ENCODE results near the gene CLCN5. TPM values are rescaled to one million over a fixed set of nuclear protein-coding genes. Genes with fewer than 3 reads are reported as not detected.

CLCN5 gene
- total and polyA plus RNA-seq, 2 donors: 1.6 to 2.6 TPM

GRCh38 chrX:50117476-50117875 lies 195.1 kb downstream of the CLCN5 start:
- WGBS: 16% methylated on average over 3 of the region's 3 CpGs
- Histone ChIP-seq H3K27me3 (ENCODE audit: control insufficient read depth in 2 of 2, insufficient read depth in 1 of 2, low read length in 1 of 2) (no peaks in the 10 kb centered on the region), H3K4me1 (ENCODE audit: control insufficient read depth in 2 of 2, insufficient read depth in 2 of 2, low read length in 2 of 2) (no peaks in the 10 kb centered on the region), H3K4me3 (ENCODE audit: low read length in 2 of 2) (no peak overlapping the region), H3K36me3 (ENCODE audit: control insufficient read depth in 2 of 2, insufficient read depth in 2 of 2, low read length in 1 of 2) (no peaks in the 10 kb centered on the region), H3K27ac (ENCODE audit: low read depth in 1 of 2, low read length in 1 of 2) (no peak overlapping the region), H3K9me3 (ENCODE audit: control insufficient read depth in 2 of 2, insufficient read depth in 1 of 2, low read length in 1 of 2) (no peaks in the 10 kb centered on the region)
- DNase-seq (ENCODE audit: low read depth in 6 of 9, low spot score in 9 of 9): peak in 1 of 9 donors; percentile 5

- H3K27me3 ChIP-seq (ENCODE audit: control insufficient read depth in 2 of 2, insufficient read depth in 1 of 2, low read length in 1 of 2): no peaks in the 10 kb centered on the region
- H3K36me3 ChIP-seq (ENCODE audit: control insufficient read depth in 2 of 2, insufficient read depth in 2 of 2, low read length in 1 of 2): no peaks in the 10 kb centered on the region
- H3K4me1 ChIP-seq (ENCODE audit: control insufficient read depth in 2 of 2, insufficient read depth in 2 of 2, low read length in 2 of 2): no peaks in the 10 kb centered on the region
- no peak overlapping the region for H3K27ac ChIP-seq (ENCODE audit: low read depth in 1 of 2, low read length in 1 of 2)
- H3K4me3 ChIP-seq (ENCODE audit: low read length in 2 of 2): no peak overlapping the region
- WGBS: 90% methylated on average over 1 of the region's 1 CpG
- DNase-seq (ENCODE audit: low read depth in 6 of 9, low spot score in 9 of 9): no peak
- H3K9me3 ChIP-seq (ENCODE audit: control insufficient read depth in 2 of 2, insufficient read depth in 1 of 2, low read length in 1 of 2): no peaks in the 10 kb centered on the region
These were observed 203.1 kb downstream of the CLCN5 start for GRCh38 chrX:50125480-50125879.

- H3K27ac ChIP-seq (ENCODE audit: low read depth in 1 of 2, low read length in 1 of 2): no peak overlapping the region
- no peaks in the 10 kb centered on the region for H3K9me3 ChIP-seq (ENCODE audit: control insufficient read depth in 2 of 2, insufficient read depth in 1 of 2, low read length in 1 of 2)
- no peak overlapping the region for H3K4me3 ChIP-seq (ENCODE audit: low read length in 2 of 2)
- no peak for DNase-seq (ENCODE audit: low read depth in 6 of 9, low spot score in 9 of 9)
- no peaks in the 10 kb centered on the region for H3K4me1 ChIP-seq (ENCODE audit: control insufficient read depth in 2 of 2, insufficient read depth in 2 of 2, low read length in 2 of 2)
- WGBS: 97% methylated on average over 7 of the region's 7 CpGs
- H3K27me3 ChIP-seq (ENCODE audit: control insufficient read depth in 2 of 2, insufficient read depth in 1 of 2, low read length in 1 of 2): no peaks in the 10 kb centered on the region
- no peaks in the 10 kb centered on the region for H3K36me3 ChIP-seq (ENCODE audit: control insufficient read depth in 2 of 2, insufficient read depth in 2 of 2, low read length in 1 of 2)
These were observed 225.6 kb downstream of the CLCN5 start for GRCh38 chrX:50147972-50148371.

Other genes with a start within 250 kb of the CLCN5 start
- not detected for gene PAGE1, start 226.6 kb upstream of the CLCN5 start, total RNA-seq
- not detected for gene PAGE1, start 226.6 kb upstream of the CLCN5 start, polyA plus RNA-seq
- 0.80 TPM for gene PAGE4, start 93.3 kb upstream of the CLCN5 start, total RNA-seq
- 1.2 TPM for gene PAGE4, start 93.3 kb upstream of the CLCN5 start, polyA plus RNA-seq
- gene USP27X, start 43.1 kb upstream of the CLCN5 start, total RNA-seq: 2.5 TPM
- gene USP27X, start 43.1 kb upstream of the CLCN5 start, polyA plus RNA-seq: 2.9 TPM